GM21825 (cell line): ENCODE measurements around the gene PHKA2.
"Not testable (repeated sequence)": the region's sequence is repeated elsewhere in the genome, so short reads cannot be mapped to it uniquely, and the experiment has no call there.

ENCODE experiments used
- ATAC-seq: cut with Tn5 transposase; IDR thresholded peaks from one replicate; pipeline ENCODE4 v1.9.1; 2021; ENCODE audit warnings: mild to moderate bottlenecking, moderate library complexity; ENCODE audit not compliant: unreplicated experiment

Gene PHKA2

DNA sequence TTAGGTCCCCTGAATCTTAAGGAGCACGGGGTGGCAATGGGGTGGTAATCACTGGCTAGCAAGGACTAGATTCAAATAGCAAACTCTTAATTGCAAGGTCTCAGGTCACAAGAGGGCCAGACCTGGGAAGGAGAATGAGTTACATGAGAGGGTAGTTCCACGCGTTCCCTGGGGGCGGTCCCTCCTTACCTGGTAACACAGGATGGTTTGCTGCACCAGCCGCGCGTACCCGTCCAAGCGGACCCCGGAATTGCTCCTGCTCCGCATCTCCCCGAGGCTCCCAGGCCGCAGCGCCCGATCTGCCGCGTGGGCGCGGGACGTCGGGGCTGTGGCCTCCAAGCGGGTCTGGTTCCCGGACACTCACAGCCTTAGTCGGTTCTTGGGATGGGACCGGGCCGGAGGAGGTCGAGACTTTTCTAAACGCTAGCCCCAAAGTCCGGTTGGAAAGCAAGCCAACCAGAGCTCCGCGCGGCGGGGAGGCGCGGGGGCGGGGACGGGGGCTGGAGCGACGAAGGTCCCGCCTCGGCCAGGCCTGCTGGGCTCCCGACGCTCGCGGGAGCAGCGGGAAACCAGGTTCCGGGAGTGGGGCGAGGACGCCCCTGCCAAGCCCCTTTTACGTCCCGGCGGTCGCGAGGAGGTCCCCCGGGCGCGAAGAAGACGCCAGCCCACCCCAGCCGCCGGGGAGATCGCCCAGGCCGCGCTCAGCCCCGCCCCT is at the start of gene PHKA2:
TSS of gene PHKA2 (minus strand) at position 449 of the 715 bp plus-strand sequence. CDS start at position 267, 182 bp downstream.
- ATAC-seq: peak; percentile 43

GRCh38 chrX:19030805-19031204 is 46.9 kb upstream of the PHKA2 start:
- ATAC-seq: no peak

- ATAC-seq: no peak
Measured at GRCh38 chrX:19028560-19028959, 44.6 kb upstream of the PHKA2 start.

DNA sequence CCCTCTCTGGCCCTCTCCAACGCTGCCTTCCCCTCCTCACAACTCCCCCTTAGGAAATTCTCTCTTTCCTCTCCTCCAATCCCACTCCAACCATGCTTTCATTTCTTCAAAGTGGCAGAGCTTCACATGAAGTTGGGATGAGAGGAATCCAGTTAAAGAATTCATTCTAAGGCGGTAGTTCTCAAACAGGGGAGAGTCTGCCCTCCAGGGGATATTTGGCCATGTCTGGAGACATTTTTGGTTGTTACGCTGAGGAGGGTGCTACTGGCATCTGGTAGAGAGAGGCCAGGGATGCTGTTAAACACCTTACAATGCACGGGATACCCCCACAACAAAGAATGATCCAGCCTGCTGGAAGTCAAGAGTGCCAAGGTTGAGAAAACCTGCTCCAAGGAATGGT is 40.5 kb upstream of the PHKA2 start:
- no peak for ATAC-seq

- ATAC-seq: no peak
Measured at GRCh38 chrX:19019996-19020395, 36.1 kb upstream of the PHKA2 start.

DNA sequence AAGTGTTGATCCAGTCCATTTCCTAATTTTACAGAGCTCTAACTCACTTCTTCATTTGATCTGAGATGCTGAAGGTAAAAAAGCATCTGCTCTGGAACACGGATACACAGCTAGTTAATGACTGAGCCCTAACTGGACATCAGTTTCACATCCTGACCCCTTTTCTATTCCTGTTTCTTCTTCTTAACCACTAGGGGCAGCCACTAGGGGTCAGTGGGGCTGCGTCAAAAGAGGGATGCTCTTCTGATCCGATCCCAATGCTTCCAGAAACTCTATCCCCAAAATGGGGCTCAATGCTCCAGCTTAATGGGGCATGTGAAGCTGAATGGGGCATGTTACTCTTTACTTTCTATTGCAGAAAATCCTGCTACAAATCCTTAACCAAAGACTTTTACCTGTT is 33.4 kb upstream of the PHKA2 start:
- ATAC-seq: no peak

DNA sequence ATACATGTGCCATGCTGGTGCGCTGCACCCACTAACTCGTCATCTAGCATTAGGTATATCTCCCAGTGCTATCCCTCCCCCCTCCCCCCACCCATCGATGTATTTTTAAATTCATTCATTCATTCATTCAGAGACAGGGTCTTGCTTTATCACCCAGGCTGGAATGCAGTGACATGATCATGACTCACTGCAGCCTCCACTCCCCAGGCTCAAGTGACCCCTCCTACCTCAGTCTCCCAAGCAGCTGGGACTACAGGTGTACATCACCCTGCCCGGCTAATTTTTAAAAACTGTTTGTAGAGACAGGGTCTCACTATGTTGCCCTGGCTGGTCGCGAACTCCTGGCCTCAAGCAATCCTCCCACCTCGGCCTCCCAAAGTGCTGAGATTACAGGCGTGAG is 32.7 kb upstream of the PHKA2 start:
- not testable (repeated sequence) for ATAC-seq

DNA sequence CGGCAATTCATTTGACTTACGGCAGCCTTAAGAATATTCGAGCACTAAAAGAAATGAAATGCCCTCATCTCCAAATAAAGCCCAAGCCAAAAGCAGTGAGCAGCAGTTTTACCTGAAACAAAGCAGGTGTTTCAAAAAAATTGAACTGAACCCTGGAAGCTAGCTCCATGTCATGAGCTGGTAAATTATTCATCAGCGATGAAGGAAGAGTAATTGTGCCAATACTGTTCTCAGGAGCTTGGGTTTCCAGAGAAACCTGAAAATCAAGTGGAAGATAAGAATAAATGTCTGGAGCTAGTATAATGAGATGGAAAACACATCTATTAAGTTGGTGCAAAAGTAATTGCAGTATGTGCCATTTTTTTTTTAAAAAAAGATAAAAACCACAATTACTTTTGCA is 24.0 kb upstream of the PHKA2 start:
- ATAC-seq: no peak

DNA sequence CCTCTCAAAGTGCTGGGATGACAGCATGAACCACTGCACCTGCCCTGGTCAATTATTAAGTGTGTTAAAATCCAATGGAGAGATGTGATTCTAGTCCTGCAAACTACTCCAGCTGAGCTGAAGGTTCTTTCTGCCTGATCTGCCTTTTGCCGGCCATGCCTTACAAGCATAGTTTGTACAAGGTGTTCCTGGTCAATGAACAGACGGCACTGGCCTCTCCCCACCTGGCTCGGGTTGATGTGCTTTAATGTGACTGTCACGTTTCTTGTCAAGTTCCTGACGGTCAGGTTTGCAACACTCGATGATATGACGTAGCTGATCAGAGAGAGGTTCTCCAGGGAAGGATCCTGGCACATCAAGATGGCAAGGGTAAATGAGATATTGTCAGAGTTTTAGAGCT is 23.1 kb upstream of the PHKA2 start:
- no peak for ATAC-seq

GRCh38 chrX:19005909-19006308 is 22.0 kb upstream of the PHKA2 start:
- no peak for ATAC-seq

GRCh38 chrX:19003756-19004155 is 19.8 kb upstream of the PHKA2 start:
- no peak for ATAC-seq

DNA sequence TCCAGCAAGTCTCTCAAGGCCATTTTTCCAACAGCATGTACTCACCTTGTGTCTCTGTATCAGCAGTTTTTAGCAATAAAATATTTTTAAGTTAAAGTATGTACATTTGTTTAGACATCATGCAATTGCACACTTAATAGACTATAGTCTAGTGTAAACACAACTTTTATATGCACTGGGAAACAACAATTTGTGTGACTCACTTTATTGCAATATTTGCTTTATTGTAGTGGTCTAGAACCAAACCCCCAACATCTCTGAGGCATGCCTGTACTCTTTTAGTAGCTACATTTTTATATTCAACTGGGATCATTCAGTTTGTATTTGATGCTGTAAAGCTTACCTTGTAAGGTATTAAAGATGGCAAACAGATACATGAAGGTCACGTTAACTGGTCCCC is 14.7 kb upstream of the PHKA2 start:
- no peak for ATAC-seq

DNA sequence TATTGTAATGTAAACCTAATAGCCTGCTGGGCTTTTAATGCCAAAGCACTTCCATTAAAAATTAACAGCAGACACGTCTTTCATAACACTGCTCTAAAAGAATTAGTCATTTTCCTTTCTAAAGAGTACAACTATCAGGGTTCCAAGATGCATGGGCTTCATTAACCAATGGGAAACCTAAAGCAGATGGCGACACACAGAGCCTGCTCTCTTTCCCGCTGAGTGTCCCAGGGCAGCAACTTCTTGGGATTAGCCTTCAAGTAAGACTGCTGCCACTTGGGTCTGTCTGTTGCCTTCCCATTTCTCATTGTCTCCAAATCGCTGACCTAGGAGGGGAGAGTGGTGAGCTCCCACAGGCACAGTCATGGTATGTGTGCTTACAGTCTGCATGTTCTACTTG is 14.0 kb upstream of the PHKA2 start:
- no peak for ATAC-seq

DNA sequence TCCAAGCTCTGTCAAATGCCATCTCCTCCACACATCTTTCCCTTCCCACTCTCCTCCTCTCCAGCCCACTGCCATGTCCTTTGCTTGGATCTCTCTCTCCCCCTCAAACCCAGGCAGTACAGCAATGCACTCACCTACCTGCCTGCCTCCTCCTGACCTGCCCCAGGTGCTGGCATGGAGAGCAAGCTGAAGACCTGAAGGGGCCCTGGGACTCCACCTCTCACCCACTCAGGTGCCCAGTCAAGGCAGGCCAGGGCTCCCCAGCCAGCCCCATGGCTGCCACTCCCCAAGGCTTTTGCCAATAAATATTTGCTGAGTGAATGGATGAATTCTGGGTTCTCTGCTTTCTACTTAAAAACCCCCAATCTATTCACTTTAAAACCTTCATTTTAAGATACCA is 12.6 kb upstream of the PHKA2 start:
- no peak for ATAC-seq

GRCh38 chrX:18995221-18995620 is 11.3 kb upstream of the PHKA2 start:
- no peak for ATAC-seq

GRCh38 chrX:18994713-18995112 is 10.8 kb upstream of the PHKA2 start:
- no peak for ATAC-seq

DNA sequence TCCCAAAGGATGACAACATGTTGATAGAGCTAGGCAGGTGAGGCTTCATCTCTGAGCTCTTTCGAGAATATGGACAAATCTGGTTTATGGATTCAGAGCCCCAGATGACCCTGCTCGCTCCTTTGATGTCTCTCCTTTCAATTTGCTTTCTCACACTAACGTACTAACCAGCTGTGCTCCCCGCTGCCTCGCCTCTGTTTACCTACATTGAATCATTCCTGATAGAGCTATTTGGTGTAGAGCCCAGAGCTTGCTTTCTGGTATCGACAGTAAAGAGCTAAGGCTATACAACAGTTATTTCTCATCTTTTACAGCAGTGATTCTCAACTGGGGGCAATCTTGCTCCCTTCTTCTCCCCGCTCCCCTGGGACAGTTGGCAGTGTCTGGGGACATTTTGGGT is 8.9 kb upstream of the PHKA2 start:
- ATAC-seq: no peak

GRCh38 chrX:18985186-18985435 is 1.2 kb upstream of the PHKA2 start:
- ATAC-seq: no peak

DNA sequence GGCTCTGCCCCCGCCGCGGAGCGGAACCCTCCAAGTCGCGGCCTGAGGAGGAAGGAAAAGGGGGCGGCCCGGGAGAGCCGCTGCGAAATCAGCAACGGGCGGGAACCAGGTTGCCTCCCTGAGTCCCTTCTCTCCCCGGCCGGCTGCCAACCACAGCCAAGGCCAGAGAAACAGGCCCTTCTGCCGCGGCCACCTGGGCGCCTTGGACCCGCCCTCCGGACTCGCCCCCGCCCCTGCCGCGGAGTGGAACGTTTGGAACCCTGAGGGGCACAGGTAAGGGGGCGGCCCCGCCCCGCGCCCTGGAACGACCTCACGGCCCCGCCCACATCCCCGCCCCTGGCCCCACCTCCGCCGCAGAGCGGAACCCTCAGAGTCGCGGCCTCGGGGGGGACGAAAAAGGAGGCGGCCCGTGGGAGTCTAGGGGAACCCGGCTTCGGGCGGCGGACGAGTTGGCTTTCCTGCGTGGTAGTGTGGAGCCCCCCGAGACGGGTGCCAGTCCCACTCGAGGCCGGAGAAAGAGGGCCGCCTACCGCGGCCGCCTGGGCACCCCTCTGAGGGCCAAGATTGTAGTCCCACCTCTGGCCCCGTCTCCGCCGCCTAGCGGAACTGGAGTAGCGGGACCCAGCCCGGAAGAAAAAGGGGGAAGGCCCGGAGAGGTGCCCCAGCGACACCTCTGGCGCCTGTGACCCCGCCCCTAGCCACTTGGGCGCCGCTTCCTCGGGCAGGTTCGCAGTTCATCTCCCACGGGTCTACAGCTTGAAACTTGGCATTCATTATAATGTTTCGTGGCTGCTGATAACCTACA is 669 bp upstream of the PHKA2 start:
- peak; percentile 83 for ATAC-seq

DNA sequence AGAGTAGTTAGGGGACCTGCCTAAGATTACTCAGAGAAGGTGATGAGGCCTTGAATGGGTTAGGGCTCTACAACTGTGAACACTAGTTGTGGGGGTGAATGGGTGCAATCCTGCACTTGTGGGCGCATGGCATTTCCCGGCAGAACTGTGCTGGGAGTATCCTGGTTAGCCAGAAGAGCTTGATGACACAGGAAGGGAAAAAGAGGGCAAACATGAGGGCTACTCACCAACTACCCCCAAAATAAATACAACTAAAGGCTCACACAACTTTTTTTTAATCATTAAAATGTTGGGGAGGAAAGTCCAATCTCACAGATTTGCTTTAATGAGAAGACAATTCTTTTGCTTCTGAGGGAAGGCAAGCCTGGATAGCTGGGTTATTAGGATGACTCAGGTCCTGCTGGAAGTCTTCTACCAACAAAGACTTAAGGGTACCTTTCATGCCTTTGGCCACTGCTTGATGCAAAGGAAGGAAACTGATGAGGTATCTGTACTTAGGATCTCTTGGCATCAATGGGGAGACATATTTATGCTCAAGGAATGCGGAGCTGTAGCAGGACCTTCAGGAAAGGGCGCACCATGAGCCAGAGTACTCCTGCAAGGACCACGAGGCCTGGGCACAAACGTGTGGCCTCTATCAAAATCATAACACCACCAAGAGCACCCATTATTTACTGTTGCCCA is 2.6 kb downstream of the PHKA2 start:
- no peak for ATAC-seq

DNA sequence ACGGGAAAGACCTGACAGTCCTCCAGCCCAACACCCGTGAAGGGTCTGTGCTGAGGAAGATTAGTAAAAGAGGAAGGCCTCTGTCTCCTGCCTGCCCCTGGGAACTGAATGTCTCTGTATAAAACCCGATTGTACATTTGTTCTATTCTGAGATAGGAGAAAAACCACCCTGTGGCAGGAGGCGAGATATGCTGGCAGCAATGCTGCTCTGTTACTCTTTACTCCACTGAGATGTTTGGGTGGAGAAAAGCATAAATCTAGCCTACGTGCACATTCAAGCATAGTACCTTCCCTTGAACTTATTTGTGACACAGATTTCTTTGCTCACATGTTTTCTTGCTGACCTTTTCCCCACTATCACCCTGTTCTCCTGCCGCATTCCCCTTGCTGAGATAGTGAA is 3.7 kb downstream of the PHKA2 start:
- ATAC-seq: not testable (repeated sequence)

GRCh38 chrX:18974993-18975392 is 8.9 kb downstream of the PHKA2 start:
- no peak for ATAC-seq
